GM23338 (cell line): ENCODE measurements around the gene FBXW12. TPM values are rescaled to one million over a fixed set of nuclear protein-coding genes. Genes with fewer than 3 reads are reported as not detected.

Experiments used
- ATAC-seq: fragments of 200-7000 bp; cut with Tn5 transposase; 3 replicates; pipeline ENCODE4 v1.9.1; 2020
- DNase-seq: peaks from one replicate; pipeline ENCODE4 v3.0.0-alpha.2; 2015; ENCODE audit warnings: low spot score
- H2AFZ ChIP-seq: fragments of 200-600 bp; sonication (generic); 2 replicates; pipeline ENCODE4 v1.8.0; 2016; ENCODE audit warnings: antibody characterized with exemption, mild to moderate bottlenecking, moderate library complexity
- H3F3A ChIP-seq: fragments of 200-600 bp; sonication (generic); replicated peaks from 2 replicates; pipeline ENCODE4 v1.8.0; 2017; ENCODE audit warnings: antibody characterized with exemption, mixed run types, low read depth
- H3K27ac ChIP-seq: fragments of 200-600 bp; sonication (generic); 2 replicates; pipeline ENCODE4 v1.6.1; 2016; ENCODE audit warnings: low read depth
- H3K27me3 ChIP-seq: fragments of 200-600 bp; sonication (generic); 2 replicates; pipeline ENCODE4 v1.8.0; 2016; ENCODE audit warnings: mild to moderate bottlenecking, mixed run types, moderate library complexity; ENCODE audit not compliant: insufficient read depth
- H3K36me3 ChIP-seq: fragments of 200-600 bp; sonication (generic); 2 replicates; pipeline ENCODE4 v1.8.0; 2016; ENCODE audit warnings: mild to moderate bottlenecking; ENCODE audit not compliant: insufficient read depth
- H3K4me1 ChIP-seq: fragments of 200-600 bp; sonication (generic); 2 replicates; pipeline ENCODE4 v1.8.0; 2016; ENCODE audit warnings: mild to moderate bottlenecking, moderate library complexity; ENCODE audit not compliant: insufficient read depth
- H3K4me2 ChIP-seq: fragments of 200-600 bp; sonication (generic); 2 replicates; pipeline ENCODE4 v1.7.1; 2017; ENCODE audit warnings: mixed run types
- H3K4me3 ChIP-seq: fragments of 200-600 bp; sonication (generic); 2 replicates; pipeline ENCODE4 v1.6.1; 2016; ENCODE audit warnings: mixed run types
- H3K79me2 ChIP-seq: fragments of 200-600 bp; sonication (generic); replicated peaks from 2 replicates; pipeline ENCODE4 v1.8.0; 2017; ENCODE audit warnings: mild to moderate bottlenecking; ENCODE audit not compliant: insufficient read depth
- H3K9me2 ChIP-seq: fragments of 200-600 bp; sonication (generic); 2 replicates; pipeline ENCODE4 v1.8.0; 2017; ENCODE audit not compliant: insufficient read depth
- H4K20me1 ChIP-seq: fragments of 200-600 bp; sonication (generic); replicated peaks from 2 replicates; pipeline ENCODE4 v1.8.0; 2017; ENCODE audit warnings: mild to moderate bottlenecking; ENCODE audit not compliant: insufficient read depth
- H3K27ac Mint-ChIP-seq: 2 replicates; pipeline ENCODE4 v1.8.0; 2020; ENCODE audit warnings: inconsistent platforms, mild to moderate bottlenecking, moderate library complexity, mixed read lengths
- H3K27me3 Mint-ChIP-seq: 3 replicates; pipeline ENCODE4 v1.8.0; 2022; ENCODE audit warnings: low read depth, mild to moderate bottlenecking, moderate library complexity, mixed read lengths, inconsistent platforms; ENCODE audit not compliant: insufficient read depth, poor library complexity
- H3K36me3 Mint-ChIP-seq: 3 replicates; pipeline ENCODE4 v1.8.0; 2021; ENCODE audit warnings: low read depth, mild to moderate bottlenecking, inconsistent platforms, moderate library complexity, mixed read lengths
- H3K4me1 Mint-ChIP-seq: 3 replicates; pipeline ENCODE4 v1.8.0; 2020; ENCODE audit warnings: mild to moderate bottlenecking, inconsistent platforms, mixed read lengths
- H3K4me3 Mint-ChIP-seq: 3 replicates; pipeline ENCODE4 v1.8.0; 2021; ENCODE audit warnings: moderate library complexity, mild to moderate bottlenecking, inconsistent platforms, mixed read lengths
- H3K9me3 Mint-ChIP-seq: 3 replicates; pipeline ENCODE4 v1.8.0; 2020; ENCODE audit warnings: moderate library complexity, mild to moderate bottlenecking, inconsistent platforms, mixed read lengths
- CREB1 ChIP-seq: fragments of 250-450 bp; sonication (Bioruptor Pico); IDR thresholded peaks from 2 replicates; pipeline ENCODE4 v1.5.0; 2020; ENCODE audit warnings: low read depth, mild to moderate bottlenecking, moderate library complexity
- CTCF ChIP-seq, 2 experiments: fragments of 200-600 bp in 1 of 2; sonication (generic) in 1 of 2; conservative IDR thresholded peaks; 2 replicates each; pipeline versions ENCODE4 v1.5.1 to v1.6.1; 2016 to 2017; ENCODE audit warnings: antibody characterized with exemption in 2 of 2, low read depth in 2 of 2, mild to moderate bottlenecking in 2 of 2, moderate library complexity in 1 of 2
- ETS1 ChIP-seq: IDR thresholded peaks from 2 replicates; pipeline ENCODE4 v1.6.1; 2016; ENCODE audit warnings: antibody characterized with exemption
- EZH2 ChIP-seq: fragments of 200-600 bp; sonication (generic); IDR thresholded peaks from one replicate; pipeline ENCODE4 v1.8.0; 2017; ENCODE audit warnings: antibody characterized with exemption, mild to moderate bottlenecking, low read depth; ENCODE audit not compliant: unreplicated experiment
- EZH2phosphoT487 ChIP-seq: fragments of 200-600 bp; sonication (generic); IDR thresholded peaks from one replicate; pipeline ENCODE4 v1.8.1; 2018; ENCODE audit warnings: antibody characterized with exemption; ENCODE audit not compliant: unreplicated experiment
- JUNB ChIP-seq: IDR thresholded peaks from one replicate; pipeline ENCODE4 v1.6.1; 2016; ENCODE audit warnings: antibody characterized with exemption; ENCODE audit not compliant: unreplicated experiment
- NANOG ChIP-seq: IDR thresholded peaks from 2 replicates; pipeline ENCODE4 v1.6.1; 2016; ENCODE audit warnings: antibody characterized with exemption, borderline replicate concordance
- POLR2AphosphoS5 ChIP-seq: IDR thresholded peaks from 2 replicates; pipeline ENCODE4 v1.6.1; 2016; ENCODE audit warnings: antibody characterized with exemption, low read depth
- REST ChIP-seq: IDR thresholded peaks from one replicate; pipeline ENCODE4 v1.6.1; 2018; ENCODE audit warnings: antibody characterized with exemption; ENCODE audit not compliant: unreplicated experiment
- STAT1 ChIP-seq: IDR thresholded peaks from one replicate; pipeline ENCODE4 v1.6.1; 2016; ENCODE audit warnings: antibody characterized with exemption; ENCODE audit not compliant: unreplicated experiment
- ZNF114 ChIP-seq: fragments of 250-450 bp; sonication (Bioruptor Pico); IDR thresholded peaks from 2 replicates; pipeline ENCODE4 v1.5.0; 2020; ENCODE audit warnings: mild to moderate bottlenecking, moderate library complexity
- ZNF331 ChIP-seq: fragments of 250-450 bp; sonication (Bioruptor Pico); IDR thresholded peaks from 2 replicates; pipeline ENCODE4 v1.5.0; 2020; ENCODE audit warnings: low read depth, mild to moderate bottlenecking, moderate library complexity
- ZNF462 ChIP-seq: fragments of 250-450 bp; sonication (Bioruptor Pico); IDR thresholded peaks from 2 replicates; pipeline ENCODE4 v1.5.0; 2020; ENCODE audit warnings: mild to moderate bottlenecking, moderate library complexity
- polyA plus RNA-seq: library from polyadenylated mRNA; unstranded; fragments of >200 nt; fragmentation: Nextera tagmentation; extraction: Ambion mirVana; gene quantifications from 2 replicates; pipeline ENCODE4 v1.2.1, GENCODE V29; 2016
- total RNA-seq: library from RNA; depleted of rRNA; stranded (reverse); fragments of >200 nt; shearing (Covaris generic); gene quantifications from 2 replicates; pipeline ENCODE4 v1.2.3, GENCODE V29; 2014

FBXW12 gene
- total and polyA plus RNA-seq, 2 experiments from 2014 or later: 0.73 TPM; not detected in 1

GRCh38 chr3:48434591-48435222, 62.7 kb downstream of the FBXW12 start:
- Mint-ChIP-seq H3K27me3 (peaks cover 7% of the 10 kb centered on the region), H3K9me3 (no peaks in the 10 kb centered on the region), H3K4me3 (no peak overlapping the region), H3K4me1 (peaks cover 33% of the 10 kb centered on the region), H3K27ac (no peak overlapping the region), H3K36me3 (peaks cover 41% of the 10 kb centered on the region)
- Histone ChIP-seq H3K27ac (no peak overlapping the region), H3F3A (peaks cover 47% of the 10 kb centered on the region), H3K79me2 (peaks cover 32% of the 10 kb centered on the region), H3K27me3 (no peaks in the 10 kb centered on the region), H3K4me1 (peaks cover 17% of the 10 kb centered on the region), H3K4me2 (no peak overlapping the region), H4K20me1 (no peaks in the 10 kb centered on the region), H3K9me2 (no peaks in the 10 kb centered on the region), H3K4me3 (no peak overlapping the region), H3K36me3 (peaks cover 10% of the 10 kb centered on the region), H2AFZ (no peak overlapping the region)
- ATAC-seq (no peak), DNase-seq (no peak)
- TF ChIP-seq STAT1: no peak
- no peak for TF ChIP-seq ZNF331 (CRISPR knock-in tag)
- TF ChIP-seq JUNB: no peak
- TF ChIP-seq ZNF114 (CRISPR knock-in tag): no peak
- no peak for TF ChIP-seq POLR2AphosphoS5
- no peak for TF ChIP-seq CTCF (conservative IDR thresholded peaks at IDR 0.05; ENCODE audit: low read depth in 2 of 2)
- no peak for TF ChIP-seq EZH2
- TF ChIP-seq ETS1: no peak
- no peak for TF ChIP-seq REST
- TF ChIP-seq ZNF462: no peak
- no peak for TF ChIP-seq EZH2phosphoT487
- TF ChIP-seq NANOG: no peak
- TF ChIP-seq CREB1: no peak
